CD14-positive monocyte (primary cell): ENCODE measurements around the gene FAM221A. TPM values are rescaled to one million over a fixed set of nuclear protein-coding genes. Genes with fewer than 3 reads are reported as not detected.

Experiments used
- DNase-seq, 3 donors: peaks; one replicate each; pipeline ENCODE4 v3.0.0-alpha.2; 2011 to 2022
- H2AFZ ChIP-seq: 2 replicates; pipeline ENCODE4 v1.6.0; 2012; ENCODE audit warnings: mild to moderate bottlenecking, low read depth, low read length, inconsistent platforms; ENCODE audit not compliant: insufficient read depth, poor library complexity, severe bottlenecking
- H3K27ac ChIP-seq, 2 donors: 1 replicate in 1 of 2; 2 replicates in 1 of 2; pipeline ENCODE4 v1.5.1; 2012 to 2013; ENCODE audit warnings: low read length in 2 of 2, control low read depth in 1 of 2, inconsistent platforms in 1 of 2, low read depth in 1 of 2, mild to moderate bottlenecking in 1 of 2
- H3K27me3 ChIP-seq, 2 donors: one replicate each; pipeline versions ENCODE4 v1.6.0 to v1.6.1; 2011 to 2013; ENCODE audit warnings: low read length in 2 of 2; ENCODE audit not compliant: control insufficient read depth in 2 of 2, insufficient read depth in 2 of 2
- H3K36me3 ChIP-seq, 2 donors: replicated peaks in 1 of 2; 1 replicate in 1 of 2; 2 replicates in 1 of 2; pipeline versions ENCODE4 v1.5.1 to v1.6.1; 2012 to 2013; ENCODE audit warnings: low read length in 2 of 2, control low read depth in 1 of 2, inconsistent platforms in 1 of 2, mild to moderate bottlenecking in 1 of 2; ENCODE audit not compliant: insufficient read depth in 2 of 2, control insufficient read depth in 1 of 2
- H3K4me1 ChIP-seq, 2 donors: 1 replicate in 1 of 2; 2 replicates in 1 of 2; pipeline versions ENCODE4 v1.5.1 to v1.6.1; 2012 to 2013; ENCODE audit warnings: low read length in 2 of 2, control low read depth in 1 of 2, inconsistent platforms in 1 of 2, mild to moderate bottlenecking in 1 of 2, moderate library complexity in 1 of 2; ENCODE audit not compliant: insufficient read depth in 2 of 2, control insufficient read depth in 1 of 2
- H3K4me2 ChIP-seq: replicated peaks from 2 replicates; pipeline ENCODE3; 2012; ENCODE audit warnings: low read length, moderate library complexity, mild to moderate bottlenecking; ENCODE audit not compliant: poor library complexity, severe bottlenecking; ENCODE audit errors: extremely low read depth
- H3K4me3 ChIP-seq, 3 experiments: fragments of 200-600 bp in 1 of 3; sonication (generic) in 1 of 3; replicated peaks in 1 of 3; 1 replicate in 2 of 3; 2 replicates in 1 of 3; pipeline ENCODE4 v1.5.1; 2011 to 2013; ENCODE audit warnings: low read length in 3 of 3, mild to moderate bottlenecking in 3 of 3, control low read depth in 2 of 3, low read depth in 2 of 3, inconsistent platforms in 1 of 3, moderate library complexity in 1 of 3
- H3K79me2 ChIP-seq: 2 replicates; pipeline ENCODE4 v1.6.0; 2012; ENCODE audit warnings: mild to moderate bottlenecking, control low read depth, inconsistent platforms, low read length, moderate library complexity; ENCODE audit not compliant: insufficient read depth
- H3K9ac ChIP-seq: 2 replicates; pipeline ENCODE4 v1.6.0; 2017; ENCODE audit warnings: low read length, mild to moderate bottlenecking; ENCODE audit not compliant: insufficient read depth, poor library complexity, severe bottlenecking
- H3K9me3 ChIP-seq, 2 donors: replicated peaks in 1 of 2; 1 replicate in 1 of 2; 2 replicates in 1 of 2; pipeline versions ENCODE4 v1.5.1 to v1.6.1; 2012 to 2013; ENCODE audit warnings: low read length in 2 of 2, control low read depth in 1 of 2; ENCODE audit not compliant: control insufficient read depth in 1 of 2, insufficient read depth in 1 of 2
- H4K20me1 ChIP-seq: 2 replicates; pipeline ENCODE4 v1.6.0; 2012; ENCODE audit warnings: mild to moderate bottlenecking, low read length, control low read depth, moderate library complexity; ENCODE audit not compliant: insufficient read depth
- H3K27ac Mint-ChIP-seq, 7 donors: one replicate each; pipeline ENCODE4 v1.8.0; 2020; ENCODE audit warnings: mild to moderate bottlenecking in 7 of 7, mixed read lengths in 7 of 7, moderate library complexity in 6 of 7, inconsistent platforms in 2 of 7
- H3K27me3 Mint-ChIP-seq, 3 donors: one replicate each; pipeline ENCODE4 v1.8.0; 2021 to 2022; ENCODE audit warnings: low read depth in 3 of 3, mild to moderate bottlenecking in 3 of 3, mixed read lengths in 3 of 3, moderate library complexity in 3 of 3, inconsistent platforms in 1 of 3
- H3K36me3 Mint-ChIP-seq, 2 donors: one replicate each; pipeline ENCODE4 v1.8.0; 2020; ENCODE audit warnings: mixed read lengths in 2 of 2, inconsistent platforms in 1 of 2, mild to moderate bottlenecking in 1 of 2
- H3K4me1 Mint-ChIP-seq: one replicate; pipeline ENCODE4 v1.8.0; 2020; ENCODE audit warnings: mild to moderate bottlenecking, mixed read lengths
- H3K4me3 Mint-ChIP-seq, 2 donors: one replicate each; pipeline ENCODE4 v1.8.0; 2020; ENCODE audit warnings: mild to moderate bottlenecking in 2 of 2, mixed read lengths in 2 of 2, moderate library complexity in 1 of 2
- H3K9me3 Mint-ChIP-seq, 7 donors: one replicate each; pipeline ENCODE4 v1.8.0; 2020 to 2022; ENCODE audit warnings: mixed read lengths in 7 of 7, mild to moderate bottlenecking in 6 of 7, moderate library complexity in 6 of 7, inconsistent platforms in 2 of 7
- WGBS: methylation state at CpG from one replicate; pipeline ENCODE4 v1.1.5; 2013; ENCODE audit warnings: missing lambda C conversion rate; ENCODE audit not compliant: insufficient coverage; 5-methylcytosine and 5-hydroxymethylcytosine counted together
- intact Hi-C, 2 donors: fragments of 100-400 bp; cut with micrococcal nuclease; formaldehyde crosslinking; loops; one replicate each; pipeline versions ENCODE4 v1.15.0 to v1.15.1; 2023
- polyA plus RNA-seq, 3 donors: library from polyadenylated mRNA; depleted of rRNA in 1 of 3; unstranded in 2 of 3; stranded (reverse) in 1 of 3; fragments of 300-500 nt in 2 of 3; fragments of >200 nt in 1 of 3; fragmentation: Illumina TruSeq in 2 of 3; gene quantifications; 1 replicate in 2 of 3; 2 replicates in 1 of 3; pipeline ENCODE4 v1.2.3, GENCODE V29; 2012 to 2021
- TF ChIP-seq, protein P1 (sequence below): fragments of 200-600 bp; IDR thresholded peaks from one replicate; pipeline ENCODE4 v1.8.0; 2022; ENCODE audit warnings: antibody characterized with exemption, mild to moderate bottlenecking

Gene FAM221A
- polyA plus RNA-seq, 3 donors: 1.4 to 7.8 (median 2.1) TPM

DNA sequence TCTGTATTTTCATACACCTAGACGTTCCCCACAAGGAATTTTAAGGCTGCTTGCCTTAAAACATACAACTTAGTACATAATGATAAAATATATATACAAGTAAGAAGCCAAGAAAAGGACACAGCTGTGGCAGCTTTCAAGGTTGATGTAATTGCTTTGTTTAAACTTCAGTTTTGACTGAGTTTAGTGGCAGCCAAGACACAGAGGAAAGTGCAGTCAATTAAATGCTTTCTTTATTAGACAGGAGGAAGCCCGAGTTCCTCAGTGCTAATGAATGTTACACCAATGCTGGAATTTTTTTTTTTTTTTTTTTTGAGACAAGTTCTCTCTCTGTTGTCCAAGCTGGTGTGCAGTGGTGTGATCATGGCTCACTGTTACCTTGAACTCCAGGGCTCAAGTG is 18.8 kb downstream of the FAM221A start:
- no peaks in the 10 kb centered on the region for H4K20me1 ChIP-seq
- Mint-ChIP-seq H3K27ac (no peak overlapping the region), H3K27me3 (no peaks in the 10 kb centered on the region), H3K36me3 (peaks cover 23 to 37% of the 10 kb centered on the region in 2 donors), H3K4me1 (peaks cover 2% of the 10 kb centered on the region), H3K4me3 (no peak overlapping the region), H3K9me3 (peaks cover 0 to 3% (median 0%) of the 10 kb centered on the region in 7 donors)
- TF ChIP-seq, protein P1, sequence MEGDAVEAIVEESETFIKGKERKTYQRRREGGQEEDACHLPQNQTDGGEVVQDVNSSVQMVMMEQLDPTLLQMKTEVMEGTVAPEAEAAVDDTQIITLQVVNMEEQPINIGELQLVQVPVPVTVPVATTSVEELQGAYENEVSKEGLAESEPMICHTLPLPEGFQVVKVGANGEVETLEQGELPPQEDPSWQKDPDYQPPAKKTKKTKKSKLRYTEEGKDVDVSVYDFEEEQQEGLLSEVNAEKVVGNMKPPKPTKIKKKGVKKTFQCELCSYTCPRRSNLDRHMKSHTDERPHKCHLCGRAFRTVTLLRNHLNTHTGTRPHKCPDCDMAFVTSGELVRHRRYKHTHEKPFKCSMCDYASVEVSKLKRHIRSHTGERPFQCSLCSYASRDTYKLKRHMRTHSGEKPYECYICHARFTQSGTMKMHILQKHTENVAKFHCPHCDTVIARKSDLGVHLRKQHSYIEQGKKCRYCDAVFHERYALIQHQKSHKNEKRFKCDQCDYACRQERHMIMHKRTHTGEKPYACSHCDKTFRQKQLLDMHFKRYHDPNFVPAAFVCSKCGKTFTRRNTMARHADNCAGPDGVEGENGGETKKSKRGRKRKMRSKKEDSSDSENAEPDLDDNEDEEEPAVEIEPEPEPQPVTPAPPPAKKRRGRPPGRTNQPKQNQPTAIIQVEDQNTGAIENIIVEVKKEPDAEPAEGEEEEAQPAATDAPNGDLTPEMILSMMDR: no peak
- H2AFZ ChIP-seq: no peak overlapping the region
- H3K79me2 ChIP-seq: no peaks in the 10 kb centered on the region
- H3K4me3 ChIP-seq: no peak overlapping the region
- no CpG with 5 or more reads among the region's 2 CpGs for WGBS
- no peaks in the 10 kb centered on the region for H3K27me3 ChIP-seq
- intact Hi-C loops: loop anchor here in 1 of 2 donors (10.0 kb wide), 1 partner anchor 966 kb away; no protein-coding TSS in a partner anchor
- H3K36me3 ChIP-seq: peaks cover 5 to 14% of the 10 kb centered on the region in 2 donors
- no peak overlapping the region for H3K4me2 ChIP-seq
- H3K9ac ChIP-seq: no peak overlapping the region
- no peak overlapping the region for H3K27ac ChIP-seq
- H3K4me1 ChIP-seq: no peaks in the 10 kb centered on the region
- no peaks in the 10 kb centered on the region for H3K9me3 ChIP-seq
- no peak for DNase-seq

DNA sequence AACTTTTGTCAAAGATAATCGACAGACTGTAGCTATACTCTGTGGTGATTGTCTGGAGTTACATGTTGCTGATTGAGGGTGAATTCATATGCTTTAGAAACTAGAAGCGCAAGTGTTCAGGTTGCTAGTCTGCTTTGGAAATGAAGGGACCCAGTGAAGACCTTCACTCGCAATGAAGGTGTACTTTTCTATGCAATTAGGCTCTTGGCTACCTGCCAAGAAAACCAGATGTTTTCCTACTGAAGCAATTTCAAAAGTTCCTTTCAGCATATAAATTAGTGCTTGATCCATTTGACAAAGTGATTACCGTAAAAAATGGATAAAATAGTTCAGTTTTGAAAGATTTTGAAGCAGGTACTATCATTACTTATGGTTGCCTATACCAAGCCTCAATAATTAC is 20.0 kb downstream of the FAM221A start:
- 100% methylated on average over 2 of the region's 4 CpGs for WGBS
- no peak for DNase-seq
- Histone ChIP-seq H4K20me1 (no peaks in the 10 kb centered on the region), H3K4me2 (no peak overlapping the region), H3K79me2 (no peaks in the 10 kb centered on the region), H3K9ac (no peak overlapping the region), H3K27ac (no peak overlapping the region), H3K4me3 (no peak overlapping the region), H3K36me3 (peaks cover 5 to 22% of the 10 kb centered on the region in 2 donors), H3K27me3 (no peaks in the 10 kb centered on the region), H3K4me1 (no peaks in the 10 kb centered on the region), H2AFZ (no peak overlapping the region), H3K9me3 (peaks cover 0 to 1% of the 10 kb centered on the region in 2 donors)
- Mint-ChIP-seq H3K9me3 (peaks cover 4 to 12% (median 8%) of the 10 kb centered on the region in 7 donors), H3K27ac (no peak overlapping the region), H3K4me1 (peaks cover 2% of the 10 kb centered on the region), H3K4me3 (no peak overlapping the region), H3K27me3 (no peaks in the 10 kb centered on the region), H3K36me3 (peaks cover 28 to 39% of the 10 kb centered on the region in 2 donors)
- TF ChIP-seq, protein P1: no peak
- intact Hi-C loops: no loop called here
